ENCODE results near the gene HHIPL1.

The HHIPL1 gene

DNA sequence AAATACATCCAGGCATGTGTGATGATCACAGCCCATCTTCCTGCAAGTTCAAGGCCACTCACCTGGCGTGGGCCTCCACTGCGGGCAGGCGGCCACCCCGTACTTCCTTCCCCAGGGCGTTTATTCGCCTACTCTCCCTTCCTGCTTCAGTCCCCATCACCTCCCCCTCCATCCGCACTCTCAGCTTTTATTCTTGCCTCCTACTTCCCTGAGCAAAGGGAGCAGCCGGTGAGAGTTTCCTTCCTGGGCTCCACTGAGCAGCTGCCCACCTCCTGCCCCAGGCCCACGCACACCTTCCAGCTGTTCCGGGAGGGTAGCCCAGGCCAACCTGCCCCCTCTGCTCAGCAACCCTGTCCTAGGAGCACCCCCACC lies 43.3 kb downstream of the HHIPL1 start:
- Histone ChIP-seq H3K36me3 (ENCODE audit: insufficient read depth, low read length) (no peaks in the 10 kb centered on the region), H3K9ac (ENCODE audit: insufficient read length) (no peak overlapping the region), H3K4me3 (no peak overlapping the region), H3K9me3 (ENCODE audit: low read depth, low read length) (no peaks in the 10 kb centered on the region), H3K27ac (no peak overlapping the region)
- DNase-seq (ENCODE audit: low read depth, low spot score): no peak
- TF ChIP-seq FOXP2 (optimal IDR thresholded peaks at IDR 0.05; ENCODE audit: control extremely low read depth, extremely low read length, insufficient read depth) (no peak), POLR2AphosphoS5 (IDR thresholded peaks at IDR 0.05; ENCODE audit: borderline replicate concordance, low read depth, low read length) (no peak), EZH2 (IDR thresholded peaks at IDR 0.05) (no peak)

GRCh38 chr14:99688629-99689028 lies 43.7 kb downstream of the HHIPL1 start:
- DNase-seq (ENCODE audit: low read depth, low spot score): no peak
- Histone ChIP-seq H3K4me3 (no peak overlapping the region), H3K36me3 (ENCODE audit: insufficient read depth, low read length) (no peaks in the 10 kb centered on the region), H3K27ac (no peak overlapping the region), H3K9ac (ENCODE audit: insufficient read length) (no peak overlapping the region), H3K9me3 (ENCODE audit: low read depth, low read length) (no peaks in the 10 kb centered on the region)
- TF ChIP-seq POLR2AphosphoS5 (IDR thresholded peaks at IDR 0.05; ENCODE audit: borderline replicate concordance, low read depth, low read length) (no peak), EZH2 (IDR thresholded peaks at IDR 0.05) (no peak), FOXP2 (optimal IDR thresholded peaks at IDR 0.05; ENCODE audit: control extremely low read depth, extremely low read length, insufficient read depth) (no peak)

DNA sequence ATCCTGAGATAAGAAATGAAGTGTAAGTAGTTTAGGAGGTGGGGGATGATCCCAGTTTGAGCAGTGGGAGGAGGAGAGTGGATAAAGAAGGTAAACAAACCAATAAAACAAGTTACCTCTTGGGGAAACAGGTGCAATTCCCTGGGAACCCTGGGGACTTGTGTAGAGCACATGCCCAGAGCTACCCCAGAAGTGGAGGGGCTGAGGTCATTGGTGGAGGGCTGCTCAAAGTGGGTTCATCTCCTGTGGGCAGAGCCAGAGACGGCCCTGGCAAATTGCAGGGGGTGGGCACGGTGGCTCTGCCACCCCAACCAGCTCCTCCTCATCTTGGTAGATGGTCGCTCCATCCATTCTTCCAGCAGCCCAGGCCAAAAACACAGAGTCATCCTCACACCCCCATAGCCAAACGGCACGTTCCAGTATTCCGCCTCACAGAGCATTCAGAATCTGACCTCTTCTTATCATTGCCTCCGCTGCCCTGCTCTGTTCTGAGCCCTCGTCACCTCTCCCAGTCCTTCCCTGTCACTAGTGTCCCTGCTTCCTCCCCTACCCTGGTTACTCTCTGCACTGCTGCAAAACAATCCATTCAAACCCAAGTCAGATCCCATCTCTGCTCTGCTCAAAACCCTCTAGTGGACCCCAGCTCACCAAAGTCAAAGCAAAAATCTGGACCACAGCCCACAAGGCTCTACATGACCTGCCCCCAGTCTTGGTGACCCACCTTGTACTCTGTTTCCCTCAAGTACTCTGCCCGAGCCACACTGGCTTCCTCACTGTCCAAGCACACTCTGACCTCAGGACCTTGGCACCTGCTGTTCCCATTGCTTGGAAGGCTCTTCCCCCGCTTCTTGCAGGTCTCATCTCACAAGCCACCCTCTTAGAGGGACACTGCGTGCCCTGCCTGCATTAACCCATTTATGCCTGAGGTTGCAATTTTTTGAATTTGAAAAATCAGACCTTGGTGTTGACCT lies 44.6 kb downstream of the HHIPL1 start:
- no peak for TF ChIP-seq POLR2AphosphoS5 (IDR thresholded peaks at IDR 0.05; ENCODE audit: borderline replicate concordance, low read depth, low read length)
- Histone ChIP-seq H3K36me3 (ENCODE audit: insufficient read depth, low read length) (no peaks in the 10 kb centered on the region), H3K27ac (no peak overlapping the region), H3K4me3 (no peak overlapping the region), H3K9me3 (ENCODE audit: low read depth, low read length) (no peaks in the 10 kb centered on the region), H3K9ac (ENCODE audit: insufficient read length) (no peak overlapping the region)
- DNase-seq (ENCODE audit: low read depth, low spot score): no peak

- Histone ChIP-seq H3K9ac (ENCODE audit: insufficient read length) (no peak overlapping the region), H3K36me3 (ENCODE audit: insufficient read depth, low read length) (no peaks in the 10 kb centered on the region), H3K4me3 (no peak overlapping the region), H3K9me3 (ENCODE audit: low read depth, low read length) (no peaks in the 10 kb centered on the region), H3K27ac (no peak overlapping the region)
- TF ChIP-seq EZH2 (IDR thresholded peaks at IDR 0.05): no peak
- no peak for TF ChIP-seq POLR2AphosphoS5 (IDR thresholded peaks at IDR 0.05; ENCODE audit: borderline replicate concordance, low read depth, low read length)
- no peak for TF ChIP-seq FOXP2 (optimal IDR thresholded peaks at IDR 0.05; ENCODE audit: control extremely low read depth, extremely low read length, insufficient read depth)
- no peak for DNase-seq (ENCODE audit: low read depth, low spot score)
These were observed 45.7 kb downstream of the HHIPL1 start for GRCh38 chr14:99690636-99691035.

- TF ChIP-seq POLR2AphosphoS5 (IDR thresholded peaks at IDR 0.05; ENCODE audit: borderline replicate concordance, low read depth, low read length) (no peak), FOXP2 (optimal IDR thresholded peaks at IDR 0.05; ENCODE audit: control extremely low read depth, extremely low read length, insufficient read depth) (no peak), EZH2 (IDR thresholded peaks at IDR 0.05) (no peak)
- H3K27ac ChIP-seq: no peak overlapping the region
- DNase-seq (ENCODE audit: low read depth, low spot score): no peak
- H3K4me3 ChIP-seq: no peak overlapping the region
- H3K36me3 ChIP-seq (ENCODE audit: insufficient read depth, low read length): no peaks in the 10 kb centered on the region
- H3K9me3 ChIP-seq (ENCODE audit: low read depth, low read length): no peaks in the 10 kb centered on the region
- H3K9ac ChIP-seq (ENCODE audit: insufficient read length): no peak overlapping the region
These were observed 46.4 kb downstream of the HHIPL1 start for GRCh38 chr14:99691111-99691885.

GRCh38 chr14:99693918-99694317 lies 49.0 kb downstream of the HHIPL1 start:
- Histone ChIP-seq H3K9ac (ENCODE audit: insufficient read length) (no peak overlapping the region), H3K4me3 (no peak overlapping the region), H3K36me3 (ENCODE audit: insufficient read depth, low read length) (no peaks in the 10 kb centered on the region), H3K27ac (no peak overlapping the region), H3K9me3 (ENCODE audit: low read depth, low read length) (no peaks in the 10 kb centered on the region)
- DNase-seq (ENCODE audit: low read depth, low spot score): no peak
- TF ChIP-seq POLR2AphosphoS5 (IDR thresholded peaks at IDR 0.05; ENCODE audit: borderline replicate concordance, low read depth, low read length) (no peak), EZH2 (IDR thresholded peaks at IDR 0.05) (no peak), FOXP2 (optimal IDR thresholded peaks at IDR 0.05; ENCODE audit: control extremely low read depth, extremely low read length, insufficient read depth) (no peak)

DNA sequence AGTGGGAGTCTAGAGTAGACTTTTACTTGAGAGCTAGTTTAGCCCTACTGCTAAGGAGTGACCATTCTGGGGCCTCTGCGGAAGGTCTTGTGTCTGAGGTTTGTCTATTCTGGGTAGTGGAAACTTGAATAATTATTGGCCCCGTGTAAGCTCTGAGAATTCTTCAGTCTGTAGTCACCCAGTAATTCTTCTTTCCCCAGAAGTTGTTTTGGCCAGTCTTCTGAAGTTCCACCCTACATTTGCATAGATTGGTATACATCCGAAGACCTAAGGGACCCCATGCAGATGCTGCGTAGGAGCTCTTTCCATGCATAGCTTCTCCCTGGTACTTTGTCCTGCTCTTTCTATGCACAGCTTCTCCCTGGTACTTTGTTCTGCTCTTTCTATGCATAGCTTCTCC lies 52.0 kb downstream of the HHIPL1 start:
- TF ChIP-seq FOXP2 (optimal IDR thresholded peaks at IDR 0.05; ENCODE audit: control extremely low read depth, extremely low read length, insufficient read depth): no peak
- TF ChIP-seq EZH2 (IDR thresholded peaks at IDR 0.05): no peak
- TF ChIP-seq POLR2AphosphoS5 (IDR thresholded peaks at IDR 0.05; ENCODE audit: borderline replicate concordance, low read depth, low read length): no peak

DNA sequence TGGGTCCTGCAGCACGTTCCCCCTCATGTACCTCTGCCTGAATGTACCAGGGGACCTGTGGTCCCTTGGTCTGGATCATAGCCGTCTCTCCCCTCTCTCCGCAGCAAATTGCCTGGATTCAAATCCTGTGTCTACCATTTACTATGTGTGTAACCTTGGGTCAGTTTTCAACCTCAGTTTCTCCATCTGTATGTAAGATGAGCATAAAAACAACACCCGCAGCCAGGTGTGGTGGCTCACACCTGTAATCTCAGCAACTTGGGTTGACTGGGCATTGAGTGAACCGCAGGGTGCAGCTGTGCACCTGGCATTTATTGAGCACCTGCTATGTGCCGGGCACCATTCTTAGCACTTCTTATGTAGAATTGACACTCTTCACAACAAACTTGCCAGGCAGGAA lies 53.3 kb downstream of the HHIPL1 start:
- H3K4me3 ChIP-seq: no peak overlapping the region
- no peak overlapping the region for H3K27ac ChIP-seq
- H3K9ac ChIP-seq (ENCODE audit: insufficient read length): no peak overlapping the region
- no peak for TF ChIP-seq EZH2 (IDR thresholded peaks at IDR 0.05)
- TF ChIP-seq FOXP2 (optimal IDR thresholded peaks at IDR 0.05; ENCODE audit: control extremely low read depth, extremely low read length, insufficient read depth): no peak
- TF ChIP-seq POLR2AphosphoS5 (IDR thresholded peaks at IDR 0.05; ENCODE audit: borderline replicate concordance, low read depth, low read length): no peak
- no peak for DNase-seq (ENCODE audit: low read depth, low spot score)
- no peaks in the 10 kb centered on the region for H3K36me3 ChIP-seq (ENCODE audit: insufficient read depth, low read length)
- no peaks in the 10 kb centered on the region; the same call in 1 of the 2 replicates for H3K9me3 ChIP-seq (ENCODE audit: low read depth, low read length)

More for the DNA sequence above, 52.0 kb downstream of the HHIPL1 start:
- DNase-seq (ENCODE audit: low read depth, low spot score): no peak
- Histone ChIP-seq H3K9ac (ENCODE audit: insufficient read length) (no peak overlapping the region), H3K9me3 (ENCODE audit: low read depth, low read length) (no peaks in the 10 kb centered on the region), H3K27ac (no peak overlapping the region), H3K4me3 (no peak overlapping the region), H3K36me3 (ENCODE audit: insufficient read depth, low read length) (no peaks in the 10 kb centered on the region)
